Transverse colon (tissue), 3 donors: ENCODE measurements around the gene GLDC.

Experiments
- CTCF ChIP-seq, 5 experiments: fragments of 200-600 bp in 3 of 5; fragments of 450-650 bp in 2 of 5; sonication (generic) in 3 of 5; IDR thresholded peaks; 1 replicate in 2 of 5; 2 replicates in 3 of 5; pipeline ENCODE4 v1.5.1; 2016 to 2017; ENCODE audit warnings: antibody characterized with exemption in 5 of 5, inconsistent platforms in 3 of 5, mild to moderate bottlenecking in 2 of 5, moderate library complexity in 1 of 5
- EP300 ChIP-seq: sonication (generic); formaldehyde crosslinking; IDR thresholded peaks from one replicate; pipeline ENCODE4 v1.6.1; 2017; ENCODE audit warnings: antibody characterized with exemption, low read depth
- POLR2A ChIP-seq: fragments of 450-650 bp; IDR thresholded peaks from one replicate; pipeline ENCODE4 v1.6.1; 2016; ENCODE audit warnings: antibody characterized with exemption, mild to moderate bottlenecking, moderate library complexity

- no peak for TF ChIP-seq CTCF (IDR thresholded peaks at IDR 0.05)
- no peak for TF ChIP-seq EP300
- no peak for TF ChIP-seq POLR2A
Observed at GRCh38 chr9:6564360-6564759, 81.2 kb downstream of the GLDC start.
